GM10266 (cell line): ENCODE results near the gene SIRPB1.
"Not testable (repeated sequence)": the region's sequence is repeated elsewhere in the genome, so short reads cannot be mapped to it uniquely, and the experiment has no call there.

Experiments
- DNase-seq: peaks from one replicate; pipeline ENCODE4 v3.0.0; 2012; ENCODE audit errors: extremely low spot score
- TF ChIP-seq, protein P1 (sequence below): IDR thresholded peaks from 2 replicates; pipeline ENCODE4 v1.5.1; 2012; ENCODE audit warnings: mild to moderate bottlenecking, low read depth; ENCODE audit not compliant: control insufficient read depth, insufficient read depth; ENCODE audit errors: missing control alignments

Gene SIRPB1

GRCh38 chr20:1652104-1652503 is 32.3 kb upstream of the SIRPB1 start:
- no peak for DNase-seq
- TF ChIP-seq, protein P1, sequence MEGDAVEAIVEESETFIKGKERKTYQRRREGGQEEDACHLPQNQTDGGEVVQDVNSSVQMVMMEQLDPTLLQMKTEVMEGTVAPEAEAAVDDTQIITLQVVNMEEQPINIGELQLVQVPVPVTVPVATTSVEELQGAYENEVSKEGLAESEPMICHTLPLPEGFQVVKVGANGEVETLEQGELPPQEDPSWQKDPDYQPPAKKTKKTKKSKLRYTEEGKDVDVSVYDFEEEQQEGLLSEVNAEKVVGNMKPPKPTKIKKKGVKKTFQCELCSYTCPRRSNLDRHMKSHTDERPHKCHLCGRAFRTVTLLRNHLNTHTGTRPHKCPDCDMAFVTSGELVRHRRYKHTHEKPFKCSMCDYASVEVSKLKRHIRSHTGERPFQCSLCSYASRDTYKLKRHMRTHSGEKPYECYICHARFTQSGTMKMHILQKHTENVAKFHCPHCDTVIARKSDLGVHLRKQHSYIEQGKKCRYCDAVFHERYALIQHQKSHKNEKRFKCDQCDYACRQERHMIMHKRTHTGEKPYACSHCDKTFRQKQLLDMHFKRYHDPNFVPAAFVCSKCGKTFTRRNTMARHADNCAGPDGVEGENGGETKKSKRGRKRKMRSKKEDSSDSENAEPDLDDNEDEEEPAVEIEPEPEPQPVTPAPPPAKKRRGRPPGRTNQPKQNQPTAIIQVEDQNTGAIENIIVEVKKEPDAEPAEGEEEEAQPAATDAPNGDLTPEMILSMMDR, result no peak

DNA sequence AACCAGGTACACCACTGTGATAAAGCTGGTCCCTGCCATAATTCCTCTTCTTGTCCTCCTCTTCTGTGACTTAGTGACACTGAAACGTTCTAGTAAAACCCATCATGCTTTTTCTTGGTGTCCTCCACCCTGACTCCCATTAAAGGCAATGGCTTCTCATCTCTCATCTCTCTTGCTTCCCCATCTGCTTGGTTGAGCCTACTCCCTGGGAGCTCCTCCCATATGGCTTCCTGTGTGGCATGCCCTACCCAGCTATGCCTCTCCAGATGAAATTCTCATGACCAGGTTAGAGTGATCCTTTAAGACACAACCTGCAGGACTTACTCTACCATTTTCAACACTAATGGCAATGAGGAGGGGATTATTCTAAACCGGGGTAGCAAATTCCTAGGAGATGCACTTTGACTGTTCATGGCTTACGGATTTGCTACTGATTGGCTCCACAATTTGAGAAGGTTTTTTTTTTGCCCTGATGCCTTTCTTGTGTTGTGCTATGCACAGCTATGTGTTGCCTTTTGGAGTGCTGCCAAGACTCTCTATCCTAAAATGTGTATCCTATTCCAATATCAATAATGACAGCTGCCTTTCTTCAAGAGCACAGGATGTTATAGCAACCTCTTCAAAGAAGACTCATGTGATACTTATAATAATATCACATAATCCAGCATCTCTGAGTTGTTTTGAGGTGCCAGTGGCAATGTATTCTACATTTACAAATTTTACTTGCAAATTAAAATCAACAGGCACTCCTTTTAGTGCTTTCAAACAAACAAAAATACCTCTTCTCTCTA is 31.7 kb upstream of the SIRPB1 start:
- no peak for DNase-seq
- TF ChIP-seq, protein P1, result no peak

DNA sequence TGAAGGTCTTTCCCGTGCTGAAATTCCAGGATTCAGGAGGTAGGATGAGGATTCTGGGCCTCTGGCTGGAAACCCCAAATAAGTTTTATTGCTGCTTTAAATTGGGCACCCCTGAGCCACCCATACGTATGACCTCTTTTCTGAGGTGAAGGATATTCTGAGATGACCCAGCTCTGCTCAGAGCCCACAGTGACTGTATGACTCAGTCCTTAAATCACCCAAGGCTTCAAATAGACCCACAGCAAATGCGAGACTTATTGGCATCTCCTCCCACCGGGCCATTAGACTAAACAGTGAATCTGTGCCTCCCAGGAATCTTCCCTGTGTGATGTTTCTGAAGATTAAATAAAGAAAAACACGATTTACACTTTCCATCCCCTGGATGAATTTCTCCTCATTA is 28.3 kb upstream of the SIRPB1 start:
- TF ChIP-seq, protein P1, result no peak
- DNase-seq, result no peak

DNA sequence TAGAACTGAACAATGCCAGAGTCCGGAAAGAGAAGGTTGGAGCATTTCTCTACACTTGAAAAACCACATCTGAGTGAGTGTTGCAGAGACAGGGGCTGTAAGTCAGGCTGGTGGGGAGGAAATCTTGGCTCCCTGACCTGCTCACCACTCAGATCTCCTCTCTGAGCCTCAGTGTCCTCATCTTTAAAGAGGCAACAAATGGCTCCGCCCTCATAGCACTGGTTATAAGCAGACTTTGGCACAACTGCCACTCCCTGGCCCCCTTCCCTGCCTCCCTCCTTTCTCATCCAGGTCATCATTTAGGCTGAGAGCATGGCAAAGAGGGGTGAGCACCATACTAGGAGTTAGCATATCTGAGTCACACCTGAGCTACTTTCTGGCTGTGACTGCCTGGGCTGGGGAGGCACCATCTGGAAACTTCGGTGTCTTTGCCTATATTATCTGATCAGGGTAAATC is 27.2 kb upstream of the SIRPB1 start:
- no peak for DNase-seq
- TF ChIP-seq, protein P1, result no peak

DNA sequence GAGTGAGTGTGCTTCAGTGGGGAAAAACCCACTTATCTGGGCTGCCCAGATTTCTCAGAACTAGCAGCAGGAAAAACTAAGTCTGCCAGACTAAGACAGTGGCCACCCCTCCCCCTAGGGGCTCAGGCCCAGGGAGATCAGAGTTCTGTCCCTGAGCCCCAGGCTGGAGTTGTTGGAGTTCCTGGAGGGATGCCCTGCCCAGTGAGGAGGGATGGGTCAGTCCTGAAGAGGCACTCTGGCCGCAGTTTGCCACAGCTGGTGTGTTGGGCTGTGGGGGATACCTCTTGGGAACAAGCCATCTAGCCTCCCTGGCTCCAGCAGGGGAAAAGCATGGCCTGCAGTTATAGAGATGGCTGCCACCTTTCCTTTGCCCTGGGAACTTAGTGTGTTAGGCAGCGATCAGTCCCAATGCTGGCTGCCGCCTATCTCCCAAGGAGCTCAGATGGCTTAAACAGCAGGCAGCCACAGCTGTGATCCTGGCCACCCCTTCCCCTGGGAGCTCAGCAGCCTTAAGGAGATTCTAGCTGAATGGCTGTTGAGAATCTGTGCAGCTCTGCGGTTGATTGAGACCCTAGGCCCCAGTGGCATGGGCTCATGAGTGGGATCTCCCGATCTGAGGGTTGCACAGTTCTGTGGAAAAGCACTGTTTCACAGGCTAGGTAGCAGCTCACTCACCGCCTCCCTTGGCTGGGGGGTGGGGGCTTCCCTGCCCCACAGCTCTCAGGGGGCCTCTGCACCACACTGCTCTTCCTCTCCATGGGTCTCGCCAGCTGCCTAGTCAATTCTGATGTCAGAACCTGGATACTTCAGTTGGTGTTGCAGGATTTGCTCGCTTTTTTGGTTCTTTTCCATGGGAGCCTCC is 24.5 kb upstream of the SIRPB1 start:
- DNase-seq, result no peak

DNA sequence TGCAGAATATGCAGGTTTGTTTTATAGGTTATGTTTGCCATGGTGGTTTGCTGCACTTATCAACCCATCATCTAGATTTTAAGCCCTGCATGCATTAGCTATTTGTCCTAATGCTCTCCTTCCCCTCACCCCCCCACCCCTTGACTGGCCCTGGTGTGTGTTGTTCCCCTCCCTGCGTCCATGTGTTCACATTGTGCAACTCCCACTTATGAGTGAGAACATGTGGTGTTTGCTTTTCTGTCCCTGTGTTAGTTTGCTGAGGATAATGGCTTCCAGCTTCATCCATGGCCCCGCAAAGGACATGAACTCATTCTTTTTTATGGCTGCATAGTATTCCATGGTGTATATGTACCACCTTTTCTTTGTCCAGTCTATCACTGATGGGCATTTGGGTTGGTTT is 18.8 kb upstream of the SIRPB1 start:
- not testable (repeated sequence) for DNase-seq

More for the DNA sequence above, 24.5 kb upstream of the SIRPB1 start:
- TF ChIP-seq, protein P1, result no peak

DNA sequence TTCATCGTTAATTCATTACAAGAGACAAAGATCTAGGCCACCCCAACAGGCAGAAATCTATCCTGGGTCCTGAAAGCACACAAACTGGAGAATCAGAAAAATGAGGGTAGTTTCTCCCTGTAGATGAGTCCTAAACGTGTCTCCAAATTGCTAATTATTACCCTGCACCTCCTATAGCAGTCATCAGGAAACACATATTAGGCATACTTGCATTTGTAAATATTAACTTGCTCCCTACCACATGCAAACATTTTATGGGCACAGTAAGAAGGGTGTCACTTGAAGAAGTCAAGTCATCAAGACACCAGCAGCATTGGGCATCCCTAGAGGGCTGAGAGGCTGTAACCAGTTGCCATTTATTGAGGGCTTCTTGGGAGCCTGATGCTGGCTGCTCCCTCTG is 17.9 kb upstream of the SIRPB1 start:
- no peak for DNase-seq
- TF ChIP-seq, protein P1, result no peak
